GM12878 (cell line): Measurements from ENCODE around the gene LMBR1.

Experiments
- ATF3 ChIP-seq: IDR thresholded peaks from 2 replicates; pipeline ENCODE4 v1.6.1; 2011; ENCODE audit warnings: low read depth, mild to moderate bottlenecking, low read length, moderate library complexity, borderline replicate concordance; ENCODE audit errors: extremely low read depth
- EP300 ChIP-seq, 2 experiments: fragments of 150-350 bp in 1 of 2; IDR thresholded peaks; 2 replicates each; pipeline ENCODE4 v1.6.1; 2011 to 2012; ENCODE audit warnings: low read depth in 2 of 2, low read length in 2 of 2, borderline replicate concordance in 1 of 2, improper control_type of control experiment in 1 of 2, inconsistent platforms in 1 of 2; ENCODE audit not compliant: control insufficient read depth in 1 of 2
- HDAC6 ChIP-seq: fragments of 200-600 bp; sonication (generic); IDR thresholded peaks from one replicate; pipeline ENCODE4 v1.8.0; 2017; ENCODE audit warnings: antibody characterized with exemption; ENCODE audit not compliant: unreplicated experiment
- LARP7 ChIP-seq: fragments of 450-650 bp; IDR thresholded peaks from 2 replicates; pipeline ENCODE4 v1.6.1; 2017; ENCODE audit warnings: mild to moderate bottlenecking
- RAD21 ChIP-seq: IDR thresholded peaks from 2 replicates; pipeline ENCODE4 v1.6.1; 2011; ENCODE audit warnings: mild to moderate bottlenecking, low read depth, low read length, moderate library complexity; ENCODE audit not compliant: insufficient read depth
- RCOR1 ChIP-seq: conservative IDR thresholded peaks from 2 replicates; pipeline ENCODE4 v1.6.1; 2012; ENCODE audit warnings: low read depth, low read length, improper control_type of control experiment
- RELA ChIP-seq: fragments of 450-650 bp; IDR thresholded peaks from 2 replicates; pipeline ENCODE4 v1.8.0; 2014; ENCODE audit warnings: borderline replicate concordance; ENCODE audit not compliant: partially characterized antibody
- SIX5 ChIP-seq: IDR thresholded peaks from 2 replicates; pipeline ENCODE4 v1.6.1; 2011; ENCODE audit warnings: mild to moderate bottlenecking, low read depth, low read length, moderate library complexity; ENCODE audit not compliant: severe bottlenecking
- STAT3 ChIP-seq: IDR thresholded peaks from 2 replicates; pipeline ENCODE4 v1.6.1; 2011; ENCODE audit warnings: low read depth, low read length, improper control_type of control experiment
- WRNIP1 ChIP-seq: IDR thresholded peaks from 2 replicates; pipeline ENCODE4 v1.6.1; 2011; ENCODE audit warnings: low read depth, low read length, improper control_type of control experiment, borderline replicate concordance
- ZNF207 ChIP-seq: fragments of 450-650 bp; IDR thresholded peaks from 2 replicates; pipeline ENCODE4 v1.6.1; 2014; ENCODE audit warnings: antibody characterized with exemption, mild to moderate bottlenecking, borderline replicate concordance
- TF ChIP-seq, protein P1 (sequence below), 3 experiments: IDR thresholded peaks in 2 of 3; conservative IDR thresholded peaks in 1 of 3; 2 replicates each; pipeline ENCODE4 v1.5.1; 2011; ENCODE audit warnings: low read depth in 3 of 3, low read length in 3 of 3, mild to moderate bottlenecking in 3 of 3, control low read depth in 2 of 3, moderate library complexity in 2 of 3, inconsistent platforms in 1 of 3, mixed read lengths in 1 of 3; ENCODE audit not compliant: control insufficient read depth in 2 of 3, insufficient read depth in 1 of 3; ENCODE audit errors: extremely low read depth in 1 of 3
- TF ChIP-seq, protein P2 (sequence below): IDR thresholded peaks from 2 replicates; pipeline ENCODE4 v1.6.1; 2012; ENCODE audit warnings: low read depth, low read length, improper control_type of control experiment

- TF ChIP-seq, protein P1, sequence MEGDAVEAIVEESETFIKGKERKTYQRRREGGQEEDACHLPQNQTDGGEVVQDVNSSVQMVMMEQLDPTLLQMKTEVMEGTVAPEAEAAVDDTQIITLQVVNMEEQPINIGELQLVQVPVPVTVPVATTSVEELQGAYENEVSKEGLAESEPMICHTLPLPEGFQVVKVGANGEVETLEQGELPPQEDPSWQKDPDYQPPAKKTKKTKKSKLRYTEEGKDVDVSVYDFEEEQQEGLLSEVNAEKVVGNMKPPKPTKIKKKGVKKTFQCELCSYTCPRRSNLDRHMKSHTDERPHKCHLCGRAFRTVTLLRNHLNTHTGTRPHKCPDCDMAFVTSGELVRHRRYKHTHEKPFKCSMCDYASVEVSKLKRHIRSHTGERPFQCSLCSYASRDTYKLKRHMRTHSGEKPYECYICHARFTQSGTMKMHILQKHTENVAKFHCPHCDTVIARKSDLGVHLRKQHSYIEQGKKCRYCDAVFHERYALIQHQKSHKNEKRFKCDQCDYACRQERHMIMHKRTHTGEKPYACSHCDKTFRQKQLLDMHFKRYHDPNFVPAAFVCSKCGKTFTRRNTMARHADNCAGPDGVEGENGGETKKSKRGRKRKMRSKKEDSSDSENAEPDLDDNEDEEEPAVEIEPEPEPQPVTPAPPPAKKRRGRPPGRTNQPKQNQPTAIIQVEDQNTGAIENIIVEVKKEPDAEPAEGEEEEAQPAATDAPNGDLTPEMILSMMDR (IDR thresholded peaks at IDR 0.05 in 2 of 3, conservative IDR thresholded peaks at IDR 0.05 in 1 of 3; ENCODE audit: control insufficient read depth in 2 of 3, extremely low read depth in 1 of 3, insufficient read depth in 1 of 3, low read depth in 3 of 3, low read length in 3 of 3), result no peak
- TF ChIP-seq RCOR1 (no peak), EP300 (IDR thresholded peaks at IDR 0.05; ENCODE audit: borderline replicate concordance in 1 of 2, control insufficient read depth in 1 of 2, low read depth in 2 of 2, low read length in 2 of 2) (no peak), SIX5 (no peak), WRNIP1 (no peak), ATF3 (no peak), LARP7 (no peak), RELA (no peak), HDAC6 (no peak), STAT3 (no peak), RAD21 (no peak), ZNF207 (no peak)
- TF ChIP-seq, protein P2, sequence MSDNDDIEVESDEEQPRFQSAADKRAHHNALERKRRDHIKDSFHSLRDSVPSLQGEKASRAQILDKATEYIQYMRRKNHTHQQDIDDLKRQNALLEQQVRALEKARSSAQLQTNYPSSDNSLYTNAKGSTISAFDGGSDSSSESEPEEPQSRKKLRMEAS, result no peak
These were observed 81.3 kb downstream of the LMBR1 start for GRCh38 chr7:156811706-156812105.
